Measurements from ENCODE around the gene HMGN3. TPM values are rescaled to one million over a fixed set of nuclear protein-coding genes. Genes with fewer than 3 reads are reported as not detected.

The HMGN3 gene
- total RNA-seq, 1 experiment from 2014 or later: 183 TPM

GRCh38 chr6:79277109-79277508 lies 42.6 kb upstream of the HMGN3 start:
- Histone ChIP-seq H3K9me3 (ENCODE audit: control insufficient read depth, low read depth, low read length) (no peaks in the 10 kb centered on the region), H4K20me1 (ENCODE audit: control insufficient read depth, insufficient read depth, insufficient read length) (no peaks in the 10 kb centered on the region), H3K56ac (ENCODE audit: insufficient read length, low read depth, low read length) (no peak overlapping the region), H2AFZ (ENCODE audit: low read length) (no peak overlapping the region), H3K4me1 (ENCODE audit: insufficient read depth, low read length) (no peaks in the 10 kb centered on the region), H3K4ac (ENCODE audit: low read depth, low read length) (no peak overlapping the region), H3K23ac (ENCODE audit: insufficient read length, low read depth, low read length) (no peak overlapping the region), H3K14ac (ENCODE audit: insufficient read depth, low read length) (no peak overlapping the region), H3K9ac (ENCODE audit: extremely low read depth, insufficient read length, low read length) (no peak overlapping the region), H2BK15ac (ENCODE audit: low read depth, low read length) (no peak overlapping the region), H2BK5ac (ENCODE audit: insufficient read length, low read length) (no peak overlapping the region), H3T11ph (ENCODE audit: low read length) (no peak overlapping the region), H3K23me2 (ENCODE audit: insufficient read length, low read depth, low read length, poor library complexity, severe bottlenecking) (no peaks in the 10 kb centered on the region), H3K27me3 (ENCODE audit: insufficient read depth, low read length) (no peaks in the 10 kb centered on the region), H4K91ac (ENCODE audit: insufficient read length, low read depth, low read length) (no peak overlapping the region), H2BK120ac (ENCODE audit: low read depth, low read length, poor library complexity, severe bottlenecking) (no peak overlapping the region), H4K5ac (ENCODE audit: insufficient read length, low read depth, low read length) (no peak overlapping the region), H3K18ac (ENCODE audit: insufficient read length, low read depth, low read length) (no peak overlapping the region), H4K8ac (replicated peaks; ENCODE audit: insufficient read length, low read depth, low read length) (no peak overlapping the region), H3K4me2 (ENCODE audit: insufficient read depth, insufficient read length, low read length) (no peak overlapping the region), H3K27ac (ENCODE audit: insufficient read length, low read depth, low read length) (no peak overlapping the region), H2BK20ac (ENCODE audit: low read depth, low read length, poor library complexity, severe bottlenecking) (no peak overlapping the region), H2AK5ac (ENCODE audit: insufficient read length, low read length) (no peak overlapping the region), H3K79me1 (ENCODE audit: insufficient read depth, low read depth, low read length, poor library complexity, severe bottlenecking) (no peaks in the 10 kb centered on the region), H3K79me2 (ENCODE audit: insufficient read depth, low read length) (no peaks in the 10 kb centered on the region; the same call in 1 of the 2 replicates), H2BK12ac (ENCODE audit: insufficient read length, low read depth, low read length) (no peak overlapping the region)
- Mint-ChIP-seq H3K4me1 (peaks cover 3% of the 10 kb centered on the region in 2 experiments; a peak in 3 of 4 replicates), H3K27ac (no peak overlapping the region), H3K9me3 (peaks cover 4 to 11% of the 10 kb centered on the region in 2 experiments; a peak in 4 of 5 replicates), H3K4me3 (no peak overlapping the region), H3K27me3 (ENCODE audit: low read depth) (no peaks in the 10 kb centered on the region; the same call in 1 of the 2 replicates), H3K36me3 (ENCODE audit: insufficient read depth in 1 of 3, low read depth in 3 of 3) (peaks cover 0 to 4% (median 0%) of the 10 kb centered on the region in 3 experiments; a peak in 2 of 7 replicates)
- no peak for DNase-seq
- TF ChIP-seq, protein P1, sequence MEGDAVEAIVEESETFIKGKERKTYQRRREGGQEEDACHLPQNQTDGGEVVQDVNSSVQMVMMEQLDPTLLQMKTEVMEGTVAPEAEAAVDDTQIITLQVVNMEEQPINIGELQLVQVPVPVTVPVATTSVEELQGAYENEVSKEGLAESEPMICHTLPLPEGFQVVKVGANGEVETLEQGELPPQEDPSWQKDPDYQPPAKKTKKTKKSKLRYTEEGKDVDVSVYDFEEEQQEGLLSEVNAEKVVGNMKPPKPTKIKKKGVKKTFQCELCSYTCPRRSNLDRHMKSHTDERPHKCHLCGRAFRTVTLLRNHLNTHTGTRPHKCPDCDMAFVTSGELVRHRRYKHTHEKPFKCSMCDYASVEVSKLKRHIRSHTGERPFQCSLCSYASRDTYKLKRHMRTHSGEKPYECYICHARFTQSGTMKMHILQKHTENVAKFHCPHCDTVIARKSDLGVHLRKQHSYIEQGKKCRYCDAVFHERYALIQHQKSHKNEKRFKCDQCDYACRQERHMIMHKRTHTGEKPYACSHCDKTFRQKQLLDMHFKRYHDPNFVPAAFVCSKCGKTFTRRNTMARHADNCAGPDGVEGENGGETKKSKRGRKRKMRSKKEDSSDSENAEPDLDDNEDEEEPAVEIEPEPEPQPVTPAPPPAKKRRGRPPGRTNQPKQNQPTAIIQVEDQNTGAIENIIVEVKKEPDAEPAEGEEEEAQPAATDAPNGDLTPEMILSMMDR (conservative IDR thresholded peaks at IDR 0.05): no peak

Data from H9 (cell line).